ENCODE measurements around the gene HSBP1L1.

DNA sequence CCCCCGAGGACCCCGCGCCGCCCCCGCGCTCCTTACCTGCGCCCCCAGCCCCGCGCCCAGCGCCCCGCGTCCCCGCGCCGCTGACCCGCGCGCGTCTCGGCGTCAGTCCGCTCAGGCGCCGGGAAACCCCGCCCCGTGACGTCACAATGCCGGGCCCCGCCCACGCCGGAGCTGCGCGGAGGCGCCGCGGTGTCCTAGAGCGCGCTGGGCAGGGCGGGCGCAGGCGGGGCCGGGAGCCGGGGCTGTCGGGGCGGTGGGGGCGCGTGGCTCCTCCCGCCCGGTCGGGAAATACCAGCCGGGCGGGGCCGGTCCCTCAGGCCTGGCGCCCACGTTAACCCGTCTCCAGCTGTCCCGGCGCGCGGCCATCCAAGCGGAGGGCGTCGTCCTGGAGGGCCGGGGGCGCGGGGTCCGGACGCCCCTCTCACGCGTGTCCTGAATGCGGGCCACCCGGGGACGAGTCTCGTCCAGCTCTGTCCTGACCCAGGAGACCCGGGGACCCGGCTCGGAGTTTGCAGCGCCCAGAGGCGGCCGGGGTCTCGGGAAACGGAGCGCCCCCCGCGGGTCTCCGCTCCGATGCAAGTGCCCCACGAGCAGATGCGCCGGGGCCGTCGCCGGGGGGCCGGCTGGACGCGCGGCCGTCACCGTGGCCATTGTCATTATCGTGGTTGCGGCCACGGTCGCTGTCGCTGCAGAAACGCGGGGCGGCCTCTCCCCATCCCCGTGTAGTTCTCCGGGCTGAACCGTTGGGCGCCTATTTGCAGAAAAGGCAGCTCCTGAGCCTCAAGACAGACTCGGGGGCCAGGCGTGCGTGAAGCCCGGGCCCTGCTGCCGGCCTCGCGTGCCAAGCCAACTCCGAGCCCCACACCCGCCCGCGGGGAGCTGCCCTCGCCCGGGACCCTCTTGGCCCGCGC, 12.6 kb upstream of the HSBP1L1 start, which contains the start of gene SLC66A2:
- TF ChIP-seq POLR2AphosphoS5 (IDR thresholded peaks at IDR 0.05; ENCODE audit: borderline replicate concordance, low read depth, low read length) (peak; percentile 39; the same call in 1 of the 2 replicates), EZH2 (IDR thresholded peaks at IDR 0.05) (no peak)

All from SK-N-MC (cell line).